ENCODE measurements around the gene MYDGF. TPM values are rescaled to one million over a fixed set of nuclear protein-coding genes. Genes with fewer than 3 reads are reported as not detected.
"Not testable (repeated sequence)": the region's sequence is repeated elsewhere in the genome, so short reads cannot be mapped to it uniquely, and the experiment has no call there.

Gene MYDGF
- 10 to 100 TPM; 22.9 to 67.5 TPM for polyA plus RNA-seq

GRCh38 chr19:4669723-4670480 lies at the start of gene MYDGF:
Gene MYDGF, minus strand, starts transcription at chr19:4670342. Its CDS starts 8 bp downstream, at chr19:4670334.
- Histone ChIP-seq H3K4me1 (ENCODE audit: control insufficient read depth in 2 of 2, insufficient read depth in 2 of 2, low read length in 1 of 2) (peaks cover 0 to 3% of the 10 kb centered on the region in 2 donors), H3K36me3 (ENCODE audit: control insufficient read depth in 2 of 2, insufficient read depth in 2 of 2, low read length in 1 of 2) (peaks cover 0 to 9% of the 10 kb centered on the region in 2 donors), H3K9me3 (ENCODE audit: control insufficient read depth in 2 of 2, insufficient read depth in 1 of 2, low read depth in 1 of 2, low read length in 1 of 2) (no peaks in the 10 kb centered on the region), H3K27ac (ENCODE audit: low read depth in 2 of 2, low read length in 1 of 2) (peak within 1 kb of the TSS; percentile 84 to 89), H3K27me3 (ENCODE audit: control insufficient read depth in 1 of 2, insufficient read depth in 2 of 2, low read length in 2 of 2) (no peaks in the 10 kb centered on the region), H3K4me3 (ENCODE audit: low read depth in 1 of 2, low read length in 2 of 2) (peak within 1 kb of the TSS; percentile 86 to 98)
- 0% methylated on average over 61 to 75 of the region's 75 CpGs for WGBS, 2 donors

- WGBS, 2 donors: 91 to 95% methylated on average over 11 of the region's 11 CpGs
- no peak overlapping the region for H3K27ac ChIP-seq (ENCODE audit: low read depth in 2 of 2, low read length in 1 of 2)
- H3K9me3 ChIP-seq (ENCODE audit: control insufficient read depth in 2 of 2, insufficient read depth in 1 of 2, low read depth in 1 of 2, low read length in 1 of 2): no peaks in the 10 kb centered on the region
- no peaks in the 10 kb centered on the region for H3K27me3 ChIP-seq (ENCODE audit: control insufficient read depth in 1 of 2, insufficient read depth in 2 of 2, low read length in 2 of 2)
- H3K36me3 ChIP-seq (ENCODE audit: control insufficient read depth in 2 of 2, insufficient read depth in 2 of 2, low read length in 1 of 2): peaks cover 10 to 38% of the 10 kb centered on the region in 2 donors
- peaks cover 0 to 14% of the 10 kb centered on the region in 2 donors for H3K4me1 ChIP-seq (ENCODE audit: control insufficient read depth in 2 of 2, insufficient read depth in 2 of 2, low read length in 1 of 2)
- no peak overlapping the region for H3K4me3 ChIP-seq (ENCODE audit: low read depth in 1 of 2, low read length in 2 of 2)
Measured at GRCh38 chr19:4719499-4719866, 49.3 kb upstream of the MYDGF start.

- Histone ChIP-seq H3K4me3 (ENCODE audit: low read depth in 1 of 2, low read length in 2 of 2) (no peak overlapping the region), H3K36me3 (ENCODE audit: control insufficient read depth in 2 of 2, insufficient read depth in 2 of 2, low read length in 1 of 2) (peaks cover 10 to 41% of the 10 kb centered on the region in 2 donors), H3K27ac (ENCODE audit: low read depth in 2 of 2, low read length in 1 of 2) (no peak overlapping the region), H3K27me3 (ENCODE audit: control insufficient read depth in 1 of 2, insufficient read depth in 2 of 2, low read length in 2 of 2) (no peaks in the 10 kb centered on the region), H3K9me3 (ENCODE audit: control insufficient read depth in 2 of 2, insufficient read depth in 1 of 2, low read depth in 1 of 2, low read length in 1 of 2) (no peaks in the 10 kb centered on the region), H3K4me1 (ENCODE audit: control insufficient read depth in 2 of 2, insufficient read depth in 2 of 2, low read length in 1 of 2) (peaks cover 0 to 22% of the 10 kb centered on the region in 2 donors)
- 90 to 94% methylated on average over 15 of the region's 15 CpGs for WGBS, 2 donors
Measured at GRCh38 chr19:4717966-4718701, 48.0 kb upstream of the MYDGF start.

- peaks cover 10 to 48% of the 10 kb centered on the region in 2 donors for H3K36me3 ChIP-seq (ENCODE audit: control insufficient read depth in 2 of 2, insufficient read depth in 2 of 2, low read length in 1 of 2)
- H3K9me3 ChIP-seq (ENCODE audit: control insufficient read depth in 2 of 2, insufficient read depth in 1 of 2, low read depth in 1 of 2, low read length in 1 of 2): no peaks in the 10 kb centered on the region
- H3K4me1 ChIP-seq (ENCODE audit: control insufficient read depth in 2 of 2, insufficient read depth in 2 of 2, low read length in 1 of 2): peaks cover 0 to 21% of the 10 kb centered on the region in 2 donors
- no peaks in the 10 kb centered on the region for H3K27me3 ChIP-seq (ENCODE audit: control insufficient read depth in 1 of 2, insufficient read depth in 2 of 2, low read length in 2 of 2)
- H3K4me3 ChIP-seq (ENCODE audit: low read depth in 1 of 2, low read length in 2 of 2): no peak overlapping the region
- H3K27ac ChIP-seq (ENCODE audit: low read depth in 2 of 2, low read length in 1 of 2): no peak overlapping the region
- WGBS, 2 donors: 73 to 76% methylated on average over 23 of the region's 23 CpGs
Measured at GRCh38 chr19:4717191-4717965, 47.2 kb upstream of the MYDGF start.

GRCh38 chr19:4715529-4716221 lies 45.5 kb upstream of the MYDGF start:
- H3K27me3 ChIP-seq (ENCODE audit: control insufficient read depth in 1 of 2, insufficient read depth in 2 of 2, low read length in 2 of 2): no peaks in the 10 kb centered on the region
- 73 to 80% methylated on average over 28 of the region's 28 CpGs for WGBS, 2 donors
- H3K27ac ChIP-seq (ENCODE audit: low read depth in 2 of 2, low read length in 1 of 2): peak overlapping the region in 1 of 2 donors; percentile 17
- H3K36me3 ChIP-seq (ENCODE audit: control insufficient read depth in 2 of 2, insufficient read depth in 2 of 2, low read length in 1 of 2): peaks cover 12 to 61% of the 10 kb centered on the region in 2 donors
- no peaks in the 10 kb centered on the region for H3K9me3 ChIP-seq (ENCODE audit: control insufficient read depth in 2 of 2, insufficient read depth in 1 of 2, low read depth in 1 of 2, low read length in 1 of 2)
- H3K4me3 ChIP-seq (ENCODE audit: low read depth in 1 of 2, low read length in 2 of 2): no peak overlapping the region
- peaks cover 0 to 19% of the 10 kb centered on the region in 2 donors for H3K4me1 ChIP-seq (ENCODE audit: control insufficient read depth in 2 of 2, insufficient read depth in 2 of 2, low read length in 1 of 2)

GRCh38 chr19:4715178-4715528 lies 45.0 kb upstream of the MYDGF start:
- WGBS, 2 donors: 79 to 81% methylated on average over 6 of the region's 6 CpGs
- H3K27me3 ChIP-seq (ENCODE audit: control insufficient read depth in 1 of 2, insufficient read depth in 2 of 2, low read length in 2 of 2); H3K4me3 ChIP-seq (ENCODE audit: low read depth in 1 of 2, low read length in 2 of 2); H3K9me3 ChIP-seq (ENCODE audit: control insufficient read depth in 2 of 2, insufficient read depth in 1 of 2, low read depth in 1 of 2, low read length in 1 of 2): not testable (repeated sequence)
- Histone ChIP-seq H3K27ac (ENCODE audit: low read depth in 2 of 2, low read length in 1 of 2) (peak overlapping the region in 1 of 2 donors; percentile 17), H3K36me3 (ENCODE audit: control insufficient read depth in 2 of 2, insufficient read depth in 2 of 2, low read length in 1 of 2) (peaks cover 12 to 65% of the 10 kb centered on the region in 2 donors), H3K4me1 (ENCODE audit: control insufficient read depth in 2 of 2, insufficient read depth in 2 of 2, low read length in 1 of 2) (peaks cover 0 to 19% of the 10 kb centered on the region in 2 donors)

- no peaks in the 10 kb centered on the region for H3K27me3 ChIP-seq (ENCODE audit: control insufficient read depth in 1 of 2, insufficient read depth in 2 of 2, low read length in 2 of 2)
- H3K4me1 ChIP-seq (ENCODE audit: control insufficient read depth in 2 of 2, insufficient read depth in 2 of 2, low read length in 1 of 2): peaks cover 0 to 22% of the 10 kb centered on the region in 2 donors
- peak overlapping the region; percentile 81 to 92 for H3K27ac ChIP-seq (ENCODE audit: low read depth in 2 of 2, low read length in 1 of 2)
- H3K4me3 ChIP-seq (ENCODE audit: low read depth in 1 of 2, low read length in 2 of 2): no peak overlapping the region
- H3K36me3 ChIP-seq (ENCODE audit: control insufficient read depth in 2 of 2, insufficient read depth in 2 of 2, low read length in 1 of 2): peaks cover 12 to 61% of the 10 kb centered on the region in 2 donors
- no peaks in the 10 kb centered on the region for H3K9me3 ChIP-seq (ENCODE audit: control insufficient read depth in 2 of 2, insufficient read depth in 1 of 2, low read depth in 1 of 2, low read length in 1 of 2)
- 79 to 91% methylated on average over 26 to 27 of the region's 27 CpGs for WGBS, 2 donors
Measured at GRCh38 chr19:4714016-4714415, 43.9 kb upstream of the MYDGF start.

- Histone ChIP-seq H3K4me1 (ENCODE audit: control insufficient read depth in 2 of 2, insufficient read depth in 2 of 2, low read length in 1 of 2) (peaks cover 0 to 22% of the 10 kb centered on the region in 2 donors), H3K27me3 (ENCODE audit: control insufficient read depth in 1 of 2, insufficient read depth in 2 of 2, low read length in 2 of 2) (no peaks in the 10 kb centered on the region), H3K4me3 (ENCODE audit: low read depth in 1 of 2, low read length in 2 of 2) (no peak overlapping the region), H3K27ac (ENCODE audit: low read depth in 2 of 2, low read length in 1 of 2) (peak overlapping the region; percentile 81 to 92), H3K36me3 (ENCODE audit: control insufficient read depth in 2 of 2, insufficient read depth in 2 of 2, low read length in 1 of 2) (peaks cover 8 to 58% of the 10 kb centered on the region in 2 donors), H3K9me3 (ENCODE audit: control insufficient read depth in 2 of 2, insufficient read depth in 1 of 2, low read depth in 1 of 2, low read length in 1 of 2) (no peaks in the 10 kb centered on the region)
- 41 to 50% methylated on average over 30 to 32 of the region's 32 CpGs for WGBS, 2 donors
Measured at GRCh38 chr19:4713384-4713951, 43.3 kb upstream of the MYDGF start.

Measured in esophagus (tissue), 2 donors.